Measurements from ENCODE around the gene ANKDD1A.

The ANKDD1A gene

DNA sequence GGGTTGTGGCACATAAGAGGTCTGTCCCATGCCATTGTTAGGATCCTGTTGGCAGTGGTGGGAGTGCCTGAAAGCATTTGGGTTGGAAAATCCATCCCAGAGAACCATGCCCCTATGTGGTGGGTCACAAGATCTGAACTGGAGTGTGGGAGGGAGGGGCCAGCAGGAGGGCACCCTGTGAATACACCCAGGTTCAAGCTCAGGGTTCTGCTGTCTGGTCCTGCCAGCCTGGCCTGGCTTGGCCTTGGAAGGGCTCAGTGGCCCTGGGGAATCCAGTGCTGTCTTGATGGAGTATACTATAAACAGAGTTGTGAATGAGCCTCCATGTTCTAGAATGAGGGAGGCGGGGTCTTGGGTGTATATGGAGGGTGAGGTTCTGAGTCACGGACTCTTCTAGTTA is 11.8 kb downstream of the ANKDD1A start:
- no peak overlapping the region for H3K4me2 ChIP-seq (ENCODE audit: low read depth, low read length, poor library complexity, severe bottlenecking)
- no peaks in the 10 kb centered on the region for H3K9me3 ChIP-seq (ENCODE audit: insufficient read depth, low read length)
- H3K4me3 ChIP-seq (ENCODE audit: insufficient read depth, low read length, poor library complexity, severe bottlenecking): no peak overlapping the region
- no peaks in the 10 kb centered on the region for H3F3A ChIP-seq (ENCODE audit: insufficient read depth)
- H3K36me3 ChIP-seq (ENCODE audit: low read length): no peaks in the 10 kb centered on the region
- H3K27ac ChIP-seq (ENCODE audit: low read depth, low read length): no peak overlapping the region
- H2AFZ ChIP-seq (ENCODE audit: low read depth, low read length, severe bottlenecking): no peak overlapping the region
- H3K79me2 ChIP-seq (ENCODE audit: insufficient read depth, low read length): no peaks in the 10 kb centered on the region
- no peaks in the 10 kb centered on the region for H3K27me3 ChIP-seq (ENCODE audit: low read length)
- H3K9me2 ChIP-seq (replicated peaks; ENCODE audit: insufficient read depth, low read length): no peaks in the 10 kb centered on the region
- no peak overlapping the region for H3K9ac ChIP-seq (ENCODE audit: low read length)
- TF ChIP-seq EZH2phosphoT487 (conservative IDR thresholded peaks at IDR 0.05; ENCODE audit: low read length): no peak
- TF ChIP-seq, protein P1, sequence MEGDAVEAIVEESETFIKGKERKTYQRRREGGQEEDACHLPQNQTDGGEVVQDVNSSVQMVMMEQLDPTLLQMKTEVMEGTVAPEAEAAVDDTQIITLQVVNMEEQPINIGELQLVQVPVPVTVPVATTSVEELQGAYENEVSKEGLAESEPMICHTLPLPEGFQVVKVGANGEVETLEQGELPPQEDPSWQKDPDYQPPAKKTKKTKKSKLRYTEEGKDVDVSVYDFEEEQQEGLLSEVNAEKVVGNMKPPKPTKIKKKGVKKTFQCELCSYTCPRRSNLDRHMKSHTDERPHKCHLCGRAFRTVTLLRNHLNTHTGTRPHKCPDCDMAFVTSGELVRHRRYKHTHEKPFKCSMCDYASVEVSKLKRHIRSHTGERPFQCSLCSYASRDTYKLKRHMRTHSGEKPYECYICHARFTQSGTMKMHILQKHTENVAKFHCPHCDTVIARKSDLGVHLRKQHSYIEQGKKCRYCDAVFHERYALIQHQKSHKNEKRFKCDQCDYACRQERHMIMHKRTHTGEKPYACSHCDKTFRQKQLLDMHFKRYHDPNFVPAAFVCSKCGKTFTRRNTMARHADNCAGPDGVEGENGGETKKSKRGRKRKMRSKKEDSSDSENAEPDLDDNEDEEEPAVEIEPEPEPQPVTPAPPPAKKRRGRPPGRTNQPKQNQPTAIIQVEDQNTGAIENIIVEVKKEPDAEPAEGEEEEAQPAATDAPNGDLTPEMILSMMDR (IDR thresholded peaks at IDR 0.05; ENCODE audit: insufficient read depth, low read length, poor library complexity, severe bottlenecking): no peak
- H4K20me1 ChIP-seq (ENCODE audit: low read depth, low read length): no peaks in the 10 kb centered on the region

DNA sequence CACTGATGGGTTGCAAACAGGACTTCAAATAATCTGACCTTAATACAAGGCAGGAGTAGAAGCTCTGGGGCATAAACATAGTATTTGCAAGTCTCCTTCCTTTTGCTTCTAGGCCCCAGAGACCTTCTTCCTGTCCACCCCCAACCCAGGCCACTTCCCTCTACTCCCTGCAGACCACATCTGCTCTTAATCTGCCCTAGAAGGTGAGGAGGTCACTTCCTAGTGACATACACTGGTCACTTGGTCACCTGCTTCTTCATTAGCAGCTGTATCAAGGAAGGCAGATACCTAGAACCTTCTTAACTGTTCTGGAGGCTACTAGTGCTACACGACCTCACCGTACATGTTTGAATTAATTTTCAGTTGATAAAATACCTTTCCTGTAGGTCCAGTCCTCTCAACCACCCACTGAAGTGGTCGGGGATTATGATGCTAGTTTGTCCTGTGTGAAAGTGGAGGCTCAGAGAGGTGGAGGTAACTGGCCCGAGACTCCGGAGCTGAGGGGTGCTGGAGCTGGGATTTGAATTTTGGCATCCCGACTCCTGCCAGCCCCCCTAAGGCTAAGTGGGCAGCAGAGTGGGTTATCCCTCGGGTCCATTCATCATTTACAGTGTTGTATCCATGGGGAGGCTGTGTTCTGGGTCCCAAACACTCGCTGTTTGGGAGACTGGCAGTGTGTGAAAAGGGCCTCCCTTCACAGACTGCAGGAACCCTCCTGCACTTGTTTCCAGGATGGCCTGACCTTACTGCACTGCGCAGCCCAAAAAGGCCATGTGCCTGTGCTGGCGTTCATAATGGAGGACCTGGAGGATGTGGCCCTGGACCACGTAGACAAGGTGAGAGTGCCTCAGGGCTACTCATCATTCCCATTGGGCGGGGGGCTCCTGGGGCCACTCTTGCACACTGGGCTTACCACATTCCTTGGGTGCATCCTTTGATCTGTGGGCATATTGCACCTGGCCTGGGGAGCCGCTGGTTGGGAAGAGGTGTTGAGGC is 13.9 kb downstream of the ANKDD1A start:
- Histone ChIP-seq H3K9me2 (replicated peaks; ENCODE audit: insufficient read depth, low read length) (no peaks in the 10 kb centered on the region), H3K4me3 (ENCODE audit: insufficient read depth, low read length, poor library complexity, severe bottlenecking) (no peak overlapping the region), H3K4me2 (ENCODE audit: low read depth, low read length, poor library complexity, severe bottlenecking) (no peak overlapping the region), H4K20me1 (ENCODE audit: low read depth, low read length) (no peaks in the 10 kb centered on the region), H3K36me3 (ENCODE audit: low read length) (no peaks in the 10 kb centered on the region), H3K27ac (ENCODE audit: low read depth, low read length) (no peak overlapping the region), H2AFZ (ENCODE audit: low read depth, low read length, severe bottlenecking) (no peak overlapping the region), H3K27me3 (ENCODE audit: low read length) (no peaks in the 10 kb centered on the region), H3K9ac (ENCODE audit: low read length) (no peak overlapping the region), H3K79me2 (ENCODE audit: insufficient read depth, low read length) (no peaks in the 10 kb centered on the region), H3F3A (ENCODE audit: insufficient read depth) (no peaks in the 10 kb centered on the region), H3K9me3 (ENCODE audit: insufficient read depth, low read length) (no peaks in the 10 kb centered on the region)
- no peak for TF ChIP-seq EZH2phosphoT487 (conservative IDR thresholded peaks at IDR 0.05; ENCODE audit: low read length)
- TF ChIP-seq, protein P1 (IDR thresholded peaks at IDR 0.05; ENCODE audit: insufficient read depth, low read length, poor library complexity, severe bottlenecking): no peak

DNA sequence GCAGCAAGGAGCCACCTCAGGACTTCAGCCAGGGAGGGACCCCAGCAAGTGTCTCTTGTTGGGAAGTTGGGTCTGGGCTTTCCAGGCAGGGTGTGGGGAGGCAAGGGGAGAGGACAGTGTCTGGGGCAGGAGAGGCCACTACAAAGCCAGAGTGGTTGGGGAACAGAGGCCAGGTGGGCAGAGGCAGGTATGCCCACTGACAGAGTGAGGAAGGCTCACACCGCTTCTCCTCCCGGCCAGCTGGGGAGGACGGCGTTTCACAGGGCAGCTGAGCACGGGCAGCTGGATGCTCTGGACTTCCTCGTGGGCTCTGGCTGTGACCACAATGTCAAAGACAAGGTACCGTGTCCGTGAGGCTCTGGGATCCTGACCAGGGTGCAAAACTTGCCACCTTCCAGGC is 15.0 kb downstream of the ANKDD1A start:
- H3K79me2 ChIP-seq (ENCODE audit: insufficient read depth, low read length): no peaks in the 10 kb centered on the region
- TF ChIP-seq EZH2phosphoT487 (conservative IDR thresholded peaks at IDR 0.05; ENCODE audit: low read length): no peak
- TF ChIP-seq, protein P1 (IDR thresholded peaks at IDR 0.05; ENCODE audit: insufficient read depth, low read length, poor library complexity, severe bottlenecking): no peak
- H3K4me2 ChIP-seq (ENCODE audit: low read depth, low read length, poor library complexity, severe bottlenecking): no peak overlapping the region
- no peak overlapping the region for H3K9ac ChIP-seq (ENCODE audit: low read length)
- H3F3A ChIP-seq (ENCODE audit: insufficient read depth): no peaks in the 10 kb centered on the region
- H3K36me3 ChIP-seq (ENCODE audit: low read length): no peaks in the 10 kb centered on the region
- no peaks in the 10 kb centered on the region for H3K9me2 ChIP-seq (replicated peaks; ENCODE audit: insufficient read depth, low read length)
- no peaks in the 10 kb centered on the region for H3K9me3 ChIP-seq (ENCODE audit: insufficient read depth, low read length)
- no peaks in the 10 kb centered on the region for H4K20me1 ChIP-seq (ENCODE audit: low read depth, low read length)
- no peaks in the 10 kb centered on the region for H3K27me3 ChIP-seq (ENCODE audit: low read length)
- H3K27ac ChIP-seq (ENCODE audit: low read depth, low read length): no peak overlapping the region
- H2AFZ ChIP-seq (ENCODE audit: low read depth, low read length, severe bottlenecking): no peak overlapping the region
- no peak overlapping the region for H3K4me3 ChIP-seq (ENCODE audit: insufficient read depth, low read length, poor library complexity, severe bottlenecking)
